OCI-LY3 (cell line): Measurements from ENCODE around the gene GPR12.

Experiments used
- EZH2phosphoT487 ChIP-seq: fragments of 200-600 bp; shearing (Covaris generic); IDR thresholded peaks from 2 replicates; pipeline ENCODE4 v1.6.1; 2018; ENCODE audit warnings: antibody characterized with exemption, mixed run types, low read depth
- TF ChIP-seq, protein P1 (sequence below): fragments of 200-600, 300-600 bp; sonication (generic); IDR thresholded peaks from 2 replicates; pipeline ENCODE4 v1.5.1; 2014; ENCODE audit warnings: antibody characterized with exemption, low read length, low read depth

DNA sequence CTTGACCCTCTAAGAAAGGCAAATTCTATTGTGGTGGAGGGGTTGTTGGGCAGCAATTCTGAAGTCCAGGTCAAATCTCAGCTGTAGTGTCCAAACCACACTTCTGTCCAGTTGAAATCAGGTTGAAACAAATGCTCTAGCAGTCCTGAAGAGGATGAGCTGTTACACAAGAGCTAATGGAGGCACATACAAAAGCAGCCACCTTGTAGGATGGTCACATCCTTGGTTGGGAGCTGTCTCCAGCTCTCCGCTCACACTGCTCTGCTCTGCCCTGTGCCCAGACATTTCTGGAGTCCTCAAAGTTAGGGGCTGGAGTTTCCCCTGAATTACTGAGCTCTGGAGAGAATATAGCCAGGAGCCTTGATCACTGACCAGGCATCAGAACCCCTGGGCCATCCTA is 47.2 kb downstream of the GPR12 start:
- TF ChIP-seq, protein P1, sequence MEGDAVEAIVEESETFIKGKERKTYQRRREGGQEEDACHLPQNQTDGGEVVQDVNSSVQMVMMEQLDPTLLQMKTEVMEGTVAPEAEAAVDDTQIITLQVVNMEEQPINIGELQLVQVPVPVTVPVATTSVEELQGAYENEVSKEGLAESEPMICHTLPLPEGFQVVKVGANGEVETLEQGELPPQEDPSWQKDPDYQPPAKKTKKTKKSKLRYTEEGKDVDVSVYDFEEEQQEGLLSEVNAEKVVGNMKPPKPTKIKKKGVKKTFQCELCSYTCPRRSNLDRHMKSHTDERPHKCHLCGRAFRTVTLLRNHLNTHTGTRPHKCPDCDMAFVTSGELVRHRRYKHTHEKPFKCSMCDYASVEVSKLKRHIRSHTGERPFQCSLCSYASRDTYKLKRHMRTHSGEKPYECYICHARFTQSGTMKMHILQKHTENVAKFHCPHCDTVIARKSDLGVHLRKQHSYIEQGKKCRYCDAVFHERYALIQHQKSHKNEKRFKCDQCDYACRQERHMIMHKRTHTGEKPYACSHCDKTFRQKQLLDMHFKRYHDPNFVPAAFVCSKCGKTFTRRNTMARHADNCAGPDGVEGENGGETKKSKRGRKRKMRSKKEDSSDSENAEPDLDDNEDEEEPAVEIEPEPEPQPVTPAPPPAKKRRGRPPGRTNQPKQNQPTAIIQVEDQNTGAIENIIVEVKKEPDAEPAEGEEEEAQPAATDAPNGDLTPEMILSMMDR: no peak
- TF ChIP-seq EZH2phosphoT487: no peak
